HCT116 (cell line): ENCODE measurements around the gene NCR3LG1. TPM values are rescaled to one million over a fixed set of nuclear protein-coding genes. Genes with fewer than 3 reads are reported as not detected.

ENCODE experiments used
- ATAC-seq: fragments of 200-7000 bp; cut with Tn5 transposase; 2 replicates; pipeline ENCODE4 v1.9.1; 2020; ENCODE audit warnings: mild to moderate bottlenecking, moderate library complexity
- BruUV-seq: library from RNA; stranded (reverse); fragments of 400-500 nt; replicated peaks from 2 replicates; lab custom pipeline; 2021; lab: Mats Ljungman, UMichigan
- CTCF ChIA-PET: fragments of 300-600 bp; sonication (Branson Sonifier 250); formaldehyde crosslinking; loops from one replicate; lab custom pipeline; 2021; ENCODE audit warnings: antibody characterized with exemption; lab: Charles Lee
- POLR2A ChIA-PET: fragments of 300-600, 350-600 bp; sonication (Branson Sonifier 250); formaldehyde crosslinking; loops from one replicate; lab custom pipeline; 2021; ENCODE audit warnings: antibody characterized with exemption; lab: Charles Lee
- RAD21 ChIA-PET, 2 experiments: fragments of 300-600 bp; sonication (Branson Sonifier 250); formaldehyde crosslinking; loops; one replicate each; lab custom pipeline; 2023; ENCODE audit warnings: low total read pairs in 2 of 2; ENCODE audit not compliant: uncharacterized antibody in 2 of 2, unreplicated experiment in 2 of 2, low non-redundant PET in 1 of 2; lab: Charles Lee
- DNase-seq: peaks from one replicate; pipeline ENCODE4 v3.0.0-alpha.2; 2010; ENCODE audit warnings: low read depth, low spot score
- H2AFZ ChIP-seq: fragments of 200-600 bp; shearing (Covaris generic), sonication (generic); 2 replicates; pipeline ENCODE4 v1.6.1; 2017; ENCODE audit warnings: low read depth, mixed run types, mixed read lengths, antibody characterized with exemption, low read length; ENCODE audit not compliant: poor library complexity, severe bottlenecking
- H3K27ac ChIP-seq: 2 replicates; pipeline ENCODE4 v1.5.1; 2012; ENCODE audit warnings: low read depth, low read length
- H3K27me3 ChIP-seq: fragments of 200-600 bp; sonication (generic); 2 replicates; pipeline ENCODE4 v1.6.1; 2016; ENCODE audit warnings: mixed run types, low read length, mixed read lengths; ENCODE audit not compliant: insufficient read depth
- H3K36me3 ChIP-seq, 2 experiments: fragments of 200-500 bp in 1 of 2; fragments of 200-600 bp in 1 of 2; sonication (Bioruptor generic) in 1 of 2; sonication (generic) in 1 of 2; 2 replicates each; pipeline versions ENCODE4 v1.5.1 to v1.6.1; 2014 to 2016; ENCODE audit warnings: low read length in 2 of 2, inconsistent platforms in 1 of 2, mixed read lengths in 1 of 2, mixed run types in 1 of 2; ENCODE audit not compliant: insufficient read depth in 2 of 2, control insufficient read depth in 1 of 2
- H3K4me1 ChIP-seq, 2 experiments: fragments of 200-600 bp in 1 of 2; sonication (generic) in 1 of 2; 2 replicates each; pipeline versions ENCODE4 v1.5.1 to v1.6.1; 2012 to 2017; ENCODE audit warnings: low read length in 2 of 2, inconsistent platforms in 1 of 2, mild to moderate bottlenecking in 1 of 2, mixed read lengths in 1 of 2, mixed run types in 1 of 2, moderate library complexity in 1 of 2; ENCODE audit not compliant: insufficient read depth in 2 of 2, control insufficient read depth in 1 of 2
- H3K4me2 ChIP-seq: fragments of 200-600 bp; sonication (generic); 2 replicates; pipeline ENCODE4 v1.6.1; 2017; ENCODE audit warnings: mixed run types, low read length, mixed read lengths
- H3K4me3 ChIP-seq, 2 experiments: fragments of 200-600 bp in 1 of 2; sonication (generic) in 1 of 2; replicated peaks in 1 of 2; 2 replicates each; pipeline ENCODE4 v1.5.1; 2011 to 2016; ENCODE audit warnings: low read length in 2 of 2, control low read depth in 1 of 2, low read depth in 1 of 2, mild to moderate bottlenecking in 1 of 2, mixed read lengths in 1 of 2, mixed run types in 1 of 2
- H3K79me2 ChIP-seq: fragments of 200-600 bp; sonication (generic); 2 replicates; pipeline ENCODE4 v1.6.1; 2017; ENCODE audit warnings: mild to moderate bottlenecking, mixed run types, low read length, moderate library complexity, mixed read lengths; ENCODE audit not compliant: insufficient read depth
- H3K9ac ChIP-seq: fragments of 200-600 bp; sonication (generic); 2 replicates; pipeline ENCODE4 v1.6.1; 2016; ENCODE audit warnings: low read length, mixed read lengths
- H3K9me2 ChIP-seq: fragments of 200-600 bp; sonication (generic), shearing (Covaris generic); 2 replicates; pipeline ENCODE4 v1.6.1; 2017; ENCODE audit warnings: mixed run types, mild to moderate bottlenecking, moderate library complexity; ENCODE audit not compliant: insufficient read depth
- H3K9me3 ChIP-seq, 2 experiments: fragments of 200-500 bp in 1 of 2; fragments of 200-600 bp in 1 of 2; sonication (Bioruptor generic) in 1 of 2; sonication (generic) in 1 of 2; 2 replicates each; pipeline ENCODE4 v1.6.1; 2014 to 2017; ENCODE audit warnings: low read length in 2 of 2, mixed read lengths in 2 of 2, inconsistent platforms in 1 of 2, low read depth in 1 of 2, mild to moderate bottlenecking in 1 of 2, mixed run types in 1 of 2, moderate library complexity in 1 of 2; ENCODE audit not compliant: control insufficient read depth in 1 of 2, insufficient read depth in 1 of 2
- H4K20me1 ChIP-seq: fragments of 200-600 bp; sonication (generic), shearing (Covaris generic); 2 replicates; pipeline ENCODE4 v1.6.1; 2017; ENCODE audit warnings: mixed run types, mild to moderate bottlenecking, moderate library complexity; ENCODE audit not compliant: insufficient read depth
- CBX3 ChIP-seq: IDR thresholded peaks from 2 replicates; pipeline ENCODE4 v1.6.1; 2012; ENCODE audit warnings: low read depth
- EZH2phosphoT487 ChIP-seq: fragments of 200-600 bp; IDR thresholded peaks from 2 replicates; pipeline ENCODE4 v1.6.1; 2018; ENCODE audit warnings: antibody characterized with exemption, borderline replicate concordance
- POLR2A ChIP-seq: IDR thresholded peaks from 2 replicates; pipeline ENCODE4 v1.7.0; 2011; ENCODE audit warnings: borderline replicate concordance; ENCODE audit not compliant: insufficient read depth, insufficient read length; ENCODE audit errors: extremely low read depth
- RAD21 ChIP-seq: IDR thresholded peaks from 2 replicates; pipeline ENCODE4 v1.6.1; 2012; ENCODE audit warnings: low read depth, mild to moderate bottlenecking
- TCF7L2 ChIP-seq: IDR thresholded peaks from 2 replicates; pipeline ENCODE4 v1.7.0; 2011; ENCODE audit warnings: borderline replicate concordance, inconsistent platforms; ENCODE audit not compliant: insufficient read depth, insufficient read length; ENCODE audit errors: extremely low read depth
- YY1 ChIP-seq: IDR thresholded peaks from 2 replicates; pipeline ENCODE4 v1.6.1; 2011; ENCODE audit warnings: low read length, low read depth, moderate library complexity, mild to moderate bottlenecking; ENCODE audit not compliant: insufficient replicate concordance; ENCODE audit errors: extremely low read depth
- ZNF274 ChIP-seq: fragments of 200-500 bp; sonication (Bioruptor generic); IDR thresholded peaks from 2 replicates; pipeline ENCODE4 v1.6.1; 2014; ENCODE audit warnings: mild to moderate bottlenecking, low read depth, low read length, inconsistent platforms
- intact Hi-C: fragments of 100-400 bp; cut with micrococcal nuclease; formaldehyde crosslinking; loops from 2 replicates; pipeline ENCODE4 v1.10.0; 2022
- total RNA-seq: library from RNA; stranded (reverse); gene quantifications from one replicate; pipeline ENCODE4 v1.2.1, GENCODE V29; 2021; ENCODE audit not compliant: unreplicated experiment
- TF ChIP-seq, protein P1 (sequence below): IDR thresholded peaks from 2 replicates; pipeline ENCODE4 v1.6.1; 2011; ENCODE audit warnings: mild to moderate bottlenecking, low read length, moderate library complexity; ENCODE audit not compliant: insufficient replicate concordance; ENCODE audit errors: extremely low read depth

The NCR3LG1 gene
- total RNA-seq, 1 experiment from 2014 or later: 1.5 TPM

- H3K9ac ChIP-seq: no peak overlapping the region
- no peaks in the 10 kb centered on the region for H3K9me3 ChIP-seq
- ChIA-PET RAD21 (no interaction called here), POLR2A (no interaction called here), CTCF (interaction anchor here (0.8 kb wide), 1 partner anchor 40 kb away, joined by 3 read pairs; no protein-coding TSS in a partner anchor)
- no peaks in the 10 kb centered on the region for H3K79me2 ChIP-seq
- no peaks in the 10 kb centered on the region for H3K9me2 ChIP-seq
- no peak for ATAC-seq
- TF ChIP-seq EZH2phosphoT487 (no peak), TCF7L2 (no peak), POLR2A (no peak), ZNF274 (no peak), YY1 (no peak), CBX3 (no peak)
- intact Hi-C loops: no loop called here
- H4K20me1 ChIP-seq: no peaks in the 10 kb centered on the region
- no peaks in the 10 kb centered on the region for H3K4me1 ChIP-seq
- no peak overlapping the region for H3K27ac ChIP-seq
- no peak overlapping the region for H3K4me3 ChIP-seq
- no peak for DNase-seq
- no peaks in the 10 kb centered on the region for H3K36me3 ChIP-seq
- H3K27me3 ChIP-seq: peaks cover 17% of the 10 kb centered on the region; the same call in 1 of the 2 replicates
- BruUV-seq: no TSS peak
- H2AFZ ChIP-seq: no peak overlapping the region
- no peak overlapping the region for H3K4me2 ChIP-seq
These were observed 59.8 kb downstream of the NCR3LG1 start for GRCh38 chr11:17411418-17411817.

- H3K9me2 ChIP-seq: no peaks in the 10 kb centered on the region
- H3K27ac ChIP-seq: no peak overlapping the region
- no peaks in the 10 kb centered on the region for H4K20me1 ChIP-seq
- no peaks in the 10 kb centered on the region for H3K4me1 ChIP-seq
- BruUV-seq: no TSS peak
- no peaks in the 10 kb centered on the region for H3K79me2 ChIP-seq
- DNase-seq: no peak
- TF ChIP-seq CBX3 (no peak), RAD21 (peak; percentile 26; the same call in 1 of the 2 replicates)
- TF ChIP-seq, protein P1, sequence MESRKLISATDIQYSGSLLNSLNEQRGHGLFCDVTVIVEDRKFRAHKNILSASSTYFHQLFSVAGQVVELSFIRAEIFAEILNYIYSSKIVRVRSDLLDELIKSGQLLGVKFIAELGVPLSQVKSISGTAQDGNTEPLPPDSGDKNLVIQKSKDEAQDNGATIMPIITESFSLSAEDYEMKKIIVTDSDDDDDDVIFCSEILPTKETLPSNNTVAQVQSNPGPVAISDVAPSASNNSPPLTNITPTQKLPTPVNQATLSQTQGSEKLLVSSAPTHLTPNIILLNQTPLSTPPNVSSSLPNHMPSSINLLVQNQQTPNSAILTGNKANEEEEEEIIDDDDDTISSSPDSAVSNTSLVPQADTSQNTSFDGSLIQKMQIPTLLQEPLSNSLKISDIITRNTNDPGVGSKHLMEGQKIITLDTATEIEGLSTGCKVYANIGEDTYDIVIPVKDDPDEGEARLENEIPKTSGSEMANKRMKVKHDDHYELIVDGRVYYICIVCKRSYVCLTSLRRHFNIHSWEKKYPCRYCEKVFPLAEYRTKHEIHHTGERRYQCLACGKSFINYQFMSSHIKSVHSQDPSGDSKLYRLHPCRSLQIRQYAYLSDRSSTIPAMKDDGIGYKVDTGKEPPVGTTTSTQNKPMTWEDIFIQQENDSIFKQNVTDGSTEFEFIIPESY: no peak
- H3K27me3 ChIP-seq: peaks cover 22% of the 10 kb centered on the region
- H3K4me3 ChIP-seq: no peak overlapping the region
- ATAC-seq: 0 out of 2 replicates have a peak, but pooled peaks have one; percentile 52
- H3K36me3 ChIP-seq: no peaks in the 10 kb centered on the region
- CTCF ChIA-PET: no interaction called here
- no peaks in the 10 kb centered on the region for H3K9me3 ChIP-seq
- H2AFZ ChIP-seq: no peak overlapping the region
- RAD21 ChIA-PET: no interaction called here
- no peak overlapping the region for H3K9ac ChIP-seq
- H3K4me2 ChIP-seq: no peak overlapping the region
- POLR2A ChIA-PET: no interaction called here
- intact Hi-C loops: no loop called here
These were observed 61.0 kb downstream of the NCR3LG1 start for GRCh38 chr11:17412488-17413180.
